Mesenchymal stem cell (in vitro differentiated cells and primary cell): ENCODE data around the gene KRTAP21-3.

Experiments
- DNase-seq: peaks from one replicate; pipeline ENCODE4 v3.0.0-alpha.2; 2013
- H2AFZ ChIP-seq: one replicate; pipeline ENCODE4 v1.6.1; 2013; ENCODE audit warnings: low read depth, mild to moderate bottlenecking, control low read depth, inconsistent platforms, low read length, moderate library complexity
- H2AK5ac ChIP-seq: 2 replicates; pipeline ENCODE4 v1.6.1; 2013; ENCODE audit warnings: low read length, moderate library complexity, mild to moderate bottlenecking, inconsistent platforms; ENCODE audit not compliant: severe bottlenecking
- H2BK120ac ChIP-seq: one replicate; pipeline ENCODE4 v1.6.1; 2013; ENCODE audit warnings: low read depth, mild to moderate bottlenecking, inconsistent platforms, low read length, moderate library complexity
- H2BK12ac ChIP-seq, 2 experiments: one replicate each; pipeline ENCODE4 v1.6.1; 2013; ENCODE audit warnings: inconsistent platforms in 2 of 2, low read length in 2 of 2, mild to moderate bottlenecking in 2 of 2, moderate library complexity in 2 of 2, control low read depth in 1 of 2
- H2BK15ac ChIP-seq: one replicate; pipeline ENCODE4 v1.6.1; 2013; ENCODE audit warnings: mild to moderate bottlenecking, low read depth, inconsistent platforms; ENCODE audit not compliant: poor library complexity, severe bottlenecking
- H2BK5ac ChIP-seq: 2 replicates; pipeline ENCODE4 v1.6.1; 2013; ENCODE audit warnings: low read depth, mild to moderate bottlenecking, low read length, control low read depth, inconsistent platforms; ENCODE audit not compliant: poor library complexity, severe bottlenecking
- H3K14ac ChIP-seq, 2 experiments: one replicate each; pipeline ENCODE4 v1.6.1; 2013; ENCODE audit warnings: inconsistent platforms in 2 of 2, low read length in 2 of 2, control low read depth in 1 of 2, mild to moderate bottlenecking in 1 of 2, moderate library complexity in 1 of 2
- H3K18ac ChIP-seq, 2 experiments: one replicate each; pipeline ENCODE4 v1.6.1; 2013; ENCODE audit warnings: inconsistent platforms in 2 of 2, low read length in 2 of 2, control low read depth in 1 of 2, low read depth in 1 of 2, mild to moderate bottlenecking in 1 of 2
- H3K23ac ChIP-seq, 2 experiments: one replicate each; pipeline ENCODE4 v1.6.1; 2013; ENCODE audit warnings: inconsistent platforms in 2 of 2, low read length in 2 of 2, mild to moderate bottlenecking in 2 of 2, moderate library complexity in 2 of 2, control low read depth in 1 of 2
- H3K27ac ChIP-seq: 2 replicates; pipeline ENCODE4 v1.5.1; 2013; ENCODE audit warnings: mild to moderate bottlenecking, moderate library complexity, low read length, control low read depth, inconsistent platforms; ENCODE audit not compliant: poor library complexity, severe bottlenecking
- H3K27me3 ChIP-seq, 2 experiments: 2 replicates each; pipeline versions ENCODE4 v1.6.1 to v1.7.0; 2013; ENCODE audit warnings: low read length in 2 of 2, mild to moderate bottlenecking in 2 of 2, moderate library complexity in 2 of 2, control low read depth in 1 of 2, inconsistent platforms in 1 of 2; ENCODE audit not compliant: control insufficient read depth in 1 of 2, insufficient read depth in 1 of 2
- H3K36me3 ChIP-seq, 2 experiments: 2 replicates each; pipeline versions ENCODE4 v1.6.1 to v1.7.0; 2013; ENCODE audit warnings: low read length in 2 of 2, control low read depth in 1 of 2, inconsistent platforms in 1 of 2, low read depth in 1 of 2, mild to moderate bottlenecking in 1 of 2; ENCODE audit not compliant: insufficient read depth in 2 of 2, control insufficient read depth in 1 of 2
- H3K4ac ChIP-seq, 2 experiments: one replicate each; pipeline ENCODE4 v1.6.1; 2013; ENCODE audit warnings: inconsistent platforms in 2 of 2, low read length in 2 of 2, mild to moderate bottlenecking in 2 of 2, moderate library complexity in 2 of 2, control low read depth in 1 of 2, low read depth in 1 of 2
- H3K4me1 ChIP-seq: 2 replicates; pipeline ENCODE4 v1.6.1; 2013; ENCODE audit warnings: low read depth, low read length, control low read depth; ENCODE audit not compliant: control insufficient read depth, insufficient read depth
- H3K4me2 ChIP-seq: 2 replicates; pipeline ENCODE4 v1.6.1; 2013; ENCODE audit warnings: low read length, mild to moderate bottlenecking, inconsistent platforms; ENCODE audit not compliant: poor library complexity, severe bottlenecking
- H3K4me3 ChIP-seq, 2 experiments: 2 replicates each; pipeline versions ENCODE4 v1.5.1 to v1.7.0; 2013; ENCODE audit warnings: low read length in 2 of 2, mild to moderate bottlenecking in 2 of 2, control low read depth in 1 of 2, low read depth in 1 of 2; ENCODE audit not compliant: insufficient read depth in 1 of 2
- H3K79me1 ChIP-seq: replicated peaks from 2 replicates; pipeline ENCODE4 v1.6.1; 2013; ENCODE audit warnings: mild to moderate bottlenecking, control low read depth, low read length, inconsistent platforms; ENCODE audit not compliant: poor library complexity, severe bottlenecking
- H3K9ac ChIP-seq: 2 replicates; pipeline ENCODE4 v1.7.0; 2013; ENCODE audit warnings: mild to moderate bottlenecking, low read length, moderate library complexity
- H3K9me3 ChIP-seq: 2 replicates; pipeline ENCODE4 v1.7.0; 2013; ENCODE audit warnings: mild to moderate bottlenecking, low read length; ENCODE audit not compliant: control insufficient read depth
- H4K8ac ChIP-seq: one replicate; pipeline ENCODE4 v1.6.1; 2013; ENCODE audit warnings: inconsistent platforms, mild to moderate bottlenecking, low read length, moderate library complexity
- H4K91ac ChIP-seq: one replicate; pipeline ENCODE4 v1.6.1; 2013; ENCODE audit warnings: mild to moderate bottlenecking, low read length, inconsistent platforms
- WGBS: methylation state at CpG from one replicate; pipeline ENCODE4 v1.1.7; 2013; ENCODE audit warnings: mixed read lengths; 5-methylcytosine and 5-hydroxymethylcytosine counted together

Gene KRTAP21-3

DNA sequence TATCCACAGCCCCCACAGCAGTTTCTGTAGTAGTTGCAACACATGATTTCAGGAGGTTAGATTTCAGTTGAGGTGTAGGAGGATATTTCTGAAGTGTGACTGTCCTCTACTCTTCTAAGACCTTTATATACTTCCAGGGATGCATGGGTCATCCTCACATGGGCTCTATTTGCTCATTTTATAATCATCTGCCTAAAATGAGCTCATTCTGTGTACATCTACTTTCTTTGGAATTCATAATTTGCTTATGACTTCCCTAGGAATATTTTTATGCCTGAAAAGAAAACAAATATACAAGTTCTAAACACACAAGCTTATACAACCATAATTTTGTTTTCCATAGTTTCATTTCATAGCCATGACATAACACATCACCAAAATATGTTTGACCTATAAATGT lies 28.6 kb upstream of the KRTAP21-3 start, which contains the start of gene KRTAP21-2:
Gene KRTAP21-2, minus strand, starts transcription at position 101 of the 400 bp plus-strand sequence. Its CDS starts 57 bp downstream, at position 44.
- Histone ChIP-seq H3K9ac (no peak within 1 kb of the TSS), H3K36me3 (no peaks in the 10 kb centered on the region), H2AFZ (no peak within 1 kb of the TSS), H3K18ac (no peak within 1 kb of the TSS), H3K79me1 (no peaks in the 10 kb centered on the region), H3K23ac (no peak within 1 kb of the TSS), H3K4me1 (no peaks in the 10 kb centered on the region), H4K8ac (no peak within 1 kb of the TSS), H3K27me3 (no peaks in the 10 kb centered on the region), H3K4ac (no peak within 1 kb of the TSS), H2BK5ac (no peak within 1 kb of the TSS), H3K27ac (no peak within 1 kb of the TSS), H3K9me3 (no peaks in the 10 kb centered on the region), H2AK5ac (no peak within 1 kb of the TSS), H2BK12ac (no peak within 1 kb of the TSS), H3K4me3 (no peak within 1 kb of the TSS), H3K4me2 (no peak within 1 kb of the TSS), H4K91ac (no peak within 1 kb of the TSS), H2BK120ac (no peak within 1 kb of the TSS), H3K14ac (no peak within 1 kb of the TSS), H2BK15ac (no peak within 1 kb of the TSS)
- DNase-seq: no peak

DNA sequence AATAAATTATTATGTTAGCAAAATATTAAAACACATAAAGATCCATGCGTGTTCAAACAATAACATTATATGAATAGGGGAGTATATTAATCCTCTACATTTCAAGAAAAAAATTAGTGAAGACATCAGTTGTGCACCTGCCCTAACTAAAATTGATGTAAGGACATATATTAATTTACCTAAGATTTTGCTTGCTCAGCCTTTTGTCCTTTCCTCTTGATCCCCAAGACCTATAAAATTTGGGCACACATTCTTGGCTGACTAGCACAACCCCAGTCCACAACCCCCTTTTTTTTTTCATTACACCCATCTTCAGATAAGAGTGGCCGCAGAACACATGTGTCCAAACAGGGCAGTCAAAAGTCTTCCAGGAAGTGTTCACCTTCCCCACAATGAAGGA lies 21.9 kb upstream of the KRTAP21-3 start:
- Histone ChIP-seq H3K36me3 (no peaks in the 10 kb centered on the region), H3K18ac (no peak overlapping the region), H4K8ac (no peak overlapping the region), H2BK12ac (no peak overlapping the region), H2BK120ac (no peak overlapping the region), H3K4me1 (no peaks in the 10 kb centered on the region), H4K91ac (no peak overlapping the region), H3K4ac (no peak overlapping the region), H3K27ac (no peak overlapping the region), H2AFZ (no peak overlapping the region), H3K23ac (no peak overlapping the region), H2BK15ac (no peak overlapping the region), H3K14ac (no peak overlapping the region), H3K4me3 (no peak overlapping the region), H3K27me3 (no peaks in the 10 kb centered on the region), H2AK5ac (no peak overlapping the region), H3K4me2 (no peak overlapping the region), H3K9me3 (peaks cover 5% of the 10 kb centered on the region), H2BK5ac (no peak overlapping the region), H3K9ac (no peak overlapping the region), H3K79me1 (no peaks in the 10 kb centered on the region)
- WGBS: 78% methylated on average over 1 of the region's 2 CpGs
- no peak for DNase-seq

GRCh38 chr21:30733026-30733425 lies 14.4 kb upstream of the KRTAP21-3 start:
- Histone ChIP-seq H3K79me1 (no peaks in the 10 kb centered on the region), H3K36me3 (no peaks in the 10 kb centered on the region), H4K91ac (no peak overlapping the region), H3K27ac (no peak overlapping the region), H4K8ac (no peak overlapping the region), H3K4me1 (no peaks in the 10 kb centered on the region), H3K9ac (no peak overlapping the region), H3K4me3 (no peak overlapping the region), H2AK5ac (no peak overlapping the region), H2BK5ac (no peak overlapping the region), H3K23ac (no peak overlapping the region), H3K14ac (no peak overlapping the region), H3K4ac (no peak overlapping the region), H3K18ac (no peak overlapping the region), H2BK15ac (no peak overlapping the region), H2AFZ (no peak overlapping the region), H3K9me3 (no peaks in the 10 kb centered on the region), H3K4me2 (no peak overlapping the region), H2BK120ac (no peak overlapping the region), H2BK12ac (no peak overlapping the region), H3K27me3 (no peaks in the 10 kb centered on the region)
- WGBS: no CpG with 5 or more reads among the region's 1 CpG
- DNase-seq: no peak

DNA sequence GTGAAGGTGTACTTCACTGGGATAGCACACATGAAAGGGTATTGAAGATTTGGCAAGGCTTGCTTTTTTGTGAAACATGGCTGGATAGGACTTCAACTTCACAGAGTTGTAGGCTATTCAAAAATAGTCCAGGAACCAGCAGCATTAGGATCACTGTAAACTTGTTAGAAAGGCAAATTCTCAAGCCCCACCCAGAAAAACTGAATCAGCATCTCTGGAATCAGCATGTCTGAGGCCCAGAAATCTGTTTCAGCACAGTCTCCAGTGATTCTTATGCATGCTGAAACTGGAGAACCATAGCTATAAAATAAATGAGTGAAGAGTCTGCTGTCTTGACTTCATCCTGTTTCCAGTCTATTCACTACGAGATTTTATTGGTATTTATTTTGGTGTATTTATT lies 8.1 kb upstream of the KRTAP21-3 start:
- Histone ChIP-seq H3K27me3 (no peaks in the 10 kb centered on the region), H3K9ac (no peak overlapping the region), H3K79me1 (no peaks in the 10 kb centered on the region), H3K4me1 (no peaks in the 10 kb centered on the region), H2AK5ac (no peak overlapping the region), H2BK120ac (no peak overlapping the region), H3K18ac (no peak overlapping the region), H2BK5ac (no peak overlapping the region), H3K14ac (no peak overlapping the region), H2AFZ (no peak overlapping the region), H2BK15ac (no peak overlapping the region), H4K91ac (no peak overlapping the region), H3K36me3 (no peaks in the 10 kb centered on the region), H3K4me3 (no peak overlapping the region), H3K4ac (no peak overlapping the region), H2BK12ac (no peak overlapping the region), H3K27ac (no peak overlapping the region), H3K4me2 (no peak overlapping the region), H4K8ac (no peak overlapping the region), H3K23ac (no peak overlapping the region), H3K9me3 (peaks cover 3% of the 10 kb centered on the region)
- no peak for DNase-seq
- no CpG with 5 or more reads among the region's 1 CpG for WGBS
